HCT116 (cell line): ENCODE data around the gene AKAP12.

Experiments used
- CEBPB ChIP-seq: IDR thresholded peaks from 2 replicates; pipeline ENCODE4 v1.6.1; 2012; ENCODE audit warnings: low read depth
- CTCF ChIP-seq, 3 experiments: fragments of 200-600 bp in 1 of 3; sonication (generic) in 1 of 3; IDR thresholded peaks in 2 of 3; conservative IDR thresholded peaks in 1 of 3; 2 replicates each; pipeline ENCODE4 v1.5.1; 2012 to 2017; ENCODE audit warnings: low read depth in 2 of 3, low read length in 2 of 3, antibody characterized with exemption in 1 of 3, borderline replicate concordance in 1 of 3, control low read depth in 1 of 3, mild to moderate bottlenecking in 1 of 3, mixed read lengths in 1 of 3, mixed run types in 1 of 3, moderate library complexity in 1 of 3; ENCODE audit not compliant: insufficient read depth in 1 of 3
- EGR1 ChIP-seq: IDR thresholded peaks from 2 replicates; pipeline ENCODE4 v1.6.1; 2012; ENCODE audit warnings: low read depth
- EZH2 ChIP-seq: fragments of 200-600 bp; sonication (generic); IDR thresholded peaks from 2 replicates; pipeline ENCODE4 v1.6.1; 2017; ENCODE audit warnings: antibody characterized with exemption, mixed run types
- EZH2phosphoT487 ChIP-seq: fragments of 200-600 bp; IDR thresholded peaks from 2 replicates; pipeline ENCODE4 v1.6.1; 2018; ENCODE audit warnings: antibody characterized with exemption, borderline replicate concordance
- MAX ChIP-seq: IDR thresholded peaks from 2 replicates; pipeline ENCODE4 v1.6.1; 2012
- POLR2A ChIP-seq: IDR thresholded peaks from 2 replicates; pipeline ENCODE4 v1.7.0; 2011; ENCODE audit warnings: borderline replicate concordance; ENCODE audit not compliant: insufficient read depth, insufficient read length; ENCODE audit errors: extremely low read depth
- POLR2AphosphoS5 ChIP-seq: IDR thresholded peaks from 2 replicates; pipeline ENCODE4 v1.6.1; 2011; ENCODE audit warnings: mild to moderate bottlenecking, low read depth, low read length, moderate library complexity
- REST ChIP-seq: IDR thresholded peaks from 2 replicates; pipeline ENCODE4 v1.6.1; 2012; ENCODE audit warnings: low read depth
- SP1 ChIP-seq: IDR thresholded peaks from 2 replicates; pipeline ENCODE4 v1.6.1; 2012; ENCODE audit warnings: low read depth
- TCF7L2 ChIP-seq: IDR thresholded peaks from 2 replicates; pipeline ENCODE4 v1.7.0; 2011; ENCODE audit warnings: borderline replicate concordance, inconsistent platforms; ENCODE audit not compliant: insufficient read depth, insufficient read length; ENCODE audit errors: extremely low read depth

- TF ChIP-seq POLR2AphosphoS5 (no peak), CTCF (IDR thresholded peaks at IDR 0.05 in 2 of 3, conservative IDR thresholded peaks at IDR 0.05 in 1 of 3; ENCODE audit: borderline replicate concordance in 1 of 3, insufficient read depth in 1 of 3, low read depth in 2 of 3, low read length in 2 of 3) (no peak), EZH2phosphoT487 (no peak), TCF7L2 (no peak), CEBPB (no peak), MAX (no peak), REST (no peak), EGR1 (no peak), SP1 (no peak), POLR2A (no peak), EZH2 (no peak)
Observed at GRCh38 chr6:151385177-151385576, 145.4 kb downstream of the AKAP12 start.
